Left hindlimb (tissue), 1 donor: ENCODE data around the gene DGKD.

Experiments used
- DNase-seq: peaks from one replicate; pipeline ENCODE4 v3.0.0-alpha.2; 2018

DGKD gene

DNA sequence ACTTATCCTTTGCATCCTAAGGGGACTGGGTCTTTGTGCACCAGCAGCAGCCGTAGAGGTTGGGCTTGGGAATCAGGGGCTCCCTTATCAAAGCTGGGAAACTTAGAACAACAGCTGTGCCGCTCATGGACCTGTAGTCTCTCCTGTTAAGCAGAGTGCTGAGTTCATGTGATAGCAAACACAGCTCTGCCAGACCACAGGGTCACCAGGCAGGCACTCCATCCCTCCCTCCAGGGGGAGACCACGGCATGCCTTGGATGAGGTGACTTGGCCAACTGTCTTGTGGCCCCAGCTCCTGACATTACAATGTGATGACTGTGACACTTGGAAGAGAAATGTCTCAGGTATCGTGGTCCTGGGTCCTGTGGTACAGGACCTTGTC lies 60.0 kb downstream of the DGKD start:
- no peak for DNase-seq

DNA sequence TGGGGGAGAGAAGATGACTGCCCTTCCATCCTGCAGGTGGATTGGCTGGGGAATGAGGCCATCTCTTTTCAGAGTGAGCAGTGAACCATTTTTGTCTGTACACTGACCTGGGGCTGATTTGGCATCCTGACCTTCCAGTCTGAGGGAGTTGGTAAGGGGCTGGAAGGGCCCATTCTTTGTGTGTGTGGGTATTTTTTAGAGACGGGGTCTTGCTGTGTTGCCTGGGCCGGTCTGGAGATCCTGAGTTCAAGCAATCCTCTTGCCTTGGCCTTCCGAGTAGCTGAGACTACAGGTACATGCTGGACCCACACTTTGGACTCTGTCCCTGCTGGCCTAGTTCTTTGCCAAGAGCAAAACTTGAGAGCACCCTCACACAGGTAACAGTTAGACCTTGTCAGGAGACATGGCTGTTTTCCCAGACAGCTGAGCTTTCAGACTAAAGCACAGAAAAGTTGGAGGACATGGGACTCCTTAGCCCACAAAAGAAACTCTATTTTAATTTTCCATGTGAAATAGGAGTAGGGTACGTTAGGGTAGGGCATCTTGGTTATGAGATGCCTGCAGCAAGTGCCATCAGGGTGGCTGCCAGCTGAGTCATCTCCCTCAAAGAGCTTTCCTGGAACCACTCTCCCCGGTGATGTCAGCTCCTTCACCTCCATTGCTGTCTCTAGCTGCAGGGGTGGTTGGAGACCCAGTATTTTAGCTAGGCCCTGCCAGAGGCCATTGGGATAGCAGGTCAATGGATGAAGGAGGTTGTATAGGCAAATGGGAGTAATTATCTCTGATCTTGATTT lies 60.7 kb downstream of the DGKD start:
- DNase-seq: no peak

GRCh38 chr2:233416199-233416598 lies 61.9 kb downstream of the DGKD start:
- no peak for DNase-seq

DNA sequence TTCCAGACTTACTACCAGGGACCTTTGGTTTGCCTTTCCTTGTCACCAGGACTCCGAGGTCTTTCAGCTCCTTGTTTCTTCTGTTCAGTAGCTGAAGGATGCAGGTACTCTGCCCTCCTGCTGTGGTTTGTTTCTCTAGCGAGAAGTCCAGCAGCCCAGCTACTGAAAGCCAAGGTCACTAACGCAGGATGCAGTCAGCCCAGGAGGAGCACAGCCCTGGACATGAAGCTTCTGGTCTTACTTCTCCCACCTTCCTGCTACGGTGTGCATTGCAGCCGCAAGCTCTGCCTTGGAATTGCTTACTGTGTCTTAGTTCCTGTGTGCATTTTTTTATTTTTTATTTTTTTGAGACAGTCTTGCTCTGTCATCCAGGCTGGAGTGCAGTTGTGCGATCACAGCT lies 62.4 kb downstream of the DGKD start:
- no peak for DNase-seq

DNA sequence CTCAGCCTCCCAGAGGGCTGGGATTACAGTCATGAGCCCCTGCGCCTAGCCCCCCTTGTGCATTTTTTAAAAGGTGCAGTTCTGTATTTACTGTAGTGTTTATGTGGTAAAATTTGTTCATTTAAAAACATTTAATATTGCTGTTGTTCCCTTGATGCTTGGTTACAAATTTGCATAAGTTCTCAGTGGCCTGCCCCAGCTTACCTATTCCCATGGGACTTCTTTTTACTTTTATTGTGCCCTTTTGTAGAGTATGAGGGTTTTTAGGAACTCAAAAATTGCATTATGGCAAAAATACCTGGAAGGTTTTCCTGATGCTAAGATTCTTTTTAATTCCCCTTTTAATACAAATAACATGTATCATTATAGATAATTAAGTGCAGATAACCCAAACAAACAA lies 63.0 kb downstream of the DGKD start:
- no peak for DNase-seq

DNA sequence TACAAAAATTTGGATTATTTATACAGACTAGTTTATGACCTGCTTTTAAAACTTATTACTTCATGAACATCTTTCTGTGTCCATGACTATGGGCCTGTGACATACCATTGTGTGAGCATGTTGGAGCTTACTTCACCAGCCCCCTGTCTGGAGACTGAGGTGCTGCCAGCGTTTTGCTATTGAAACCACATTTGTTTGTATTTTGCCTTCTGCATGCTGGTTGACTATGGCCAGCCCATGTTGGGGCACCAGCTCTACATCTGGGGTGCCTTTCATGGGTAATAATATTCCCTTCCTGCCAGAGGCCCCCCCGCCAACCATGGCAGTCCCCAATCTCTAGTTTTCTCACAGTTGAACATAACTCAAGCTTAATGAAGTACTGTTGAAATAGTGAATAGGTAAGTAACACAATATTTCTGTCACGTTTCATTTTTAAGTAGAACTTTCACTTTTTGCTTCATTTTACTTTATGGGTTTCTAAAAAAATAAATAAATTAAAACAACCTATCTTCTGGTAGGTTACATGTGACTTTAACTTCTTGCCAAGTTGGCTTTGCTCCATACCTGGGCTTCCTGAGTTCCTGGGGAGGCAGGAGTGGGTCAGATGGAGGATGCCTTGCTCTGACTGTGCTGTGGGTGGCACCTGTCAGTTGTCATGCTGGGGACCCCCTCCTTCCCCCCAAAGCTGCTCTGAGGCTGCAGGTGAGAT lies 63.9 kb downstream of the DGKD start:
- DNase-seq: no peak

DNA sequence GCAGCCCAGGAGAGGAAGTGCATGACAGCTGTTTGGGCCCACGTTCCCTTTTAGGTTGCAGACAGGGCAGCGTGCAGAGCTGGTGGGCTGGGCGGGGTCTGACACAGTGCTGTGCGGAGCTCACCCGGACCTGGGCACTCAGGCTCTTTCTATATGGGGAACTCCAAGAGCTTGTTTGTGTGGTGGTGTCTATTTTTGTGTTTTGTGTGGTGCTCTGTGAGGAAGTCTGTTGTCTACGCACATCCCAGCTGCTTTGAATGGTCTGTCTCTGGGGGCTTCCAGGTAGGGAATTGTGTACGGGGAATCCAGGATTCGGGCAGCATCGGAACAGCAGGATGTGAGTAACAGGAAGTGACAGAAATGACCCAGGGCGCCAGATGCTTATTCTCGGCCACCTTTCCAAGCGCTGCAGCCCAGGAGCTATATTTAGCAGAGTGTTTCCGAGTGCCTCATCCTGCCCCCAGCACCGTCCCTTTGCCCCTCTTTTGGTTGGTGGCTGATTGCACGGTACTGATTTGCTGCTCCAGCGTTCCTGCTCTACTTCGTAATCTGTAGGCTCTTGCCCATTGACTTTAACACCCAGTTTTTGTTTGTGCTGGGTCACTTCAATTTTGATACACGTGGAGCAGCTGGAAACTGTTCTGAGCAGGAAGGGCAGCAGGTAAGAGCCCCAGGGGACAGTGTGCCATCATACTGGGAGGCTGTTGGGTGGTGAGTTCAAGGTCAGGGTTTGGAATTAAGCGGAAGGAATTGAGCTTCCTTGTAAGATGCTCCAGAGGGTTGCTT lies 64.7 kb downstream of the DGKD start:
- DNase-seq: peak; percentile 73

GRCh38 chr2:233419602-233420391 lies 65.5 kb downstream of the DGKD start:
- no peak for DNase-seq

DNA sequence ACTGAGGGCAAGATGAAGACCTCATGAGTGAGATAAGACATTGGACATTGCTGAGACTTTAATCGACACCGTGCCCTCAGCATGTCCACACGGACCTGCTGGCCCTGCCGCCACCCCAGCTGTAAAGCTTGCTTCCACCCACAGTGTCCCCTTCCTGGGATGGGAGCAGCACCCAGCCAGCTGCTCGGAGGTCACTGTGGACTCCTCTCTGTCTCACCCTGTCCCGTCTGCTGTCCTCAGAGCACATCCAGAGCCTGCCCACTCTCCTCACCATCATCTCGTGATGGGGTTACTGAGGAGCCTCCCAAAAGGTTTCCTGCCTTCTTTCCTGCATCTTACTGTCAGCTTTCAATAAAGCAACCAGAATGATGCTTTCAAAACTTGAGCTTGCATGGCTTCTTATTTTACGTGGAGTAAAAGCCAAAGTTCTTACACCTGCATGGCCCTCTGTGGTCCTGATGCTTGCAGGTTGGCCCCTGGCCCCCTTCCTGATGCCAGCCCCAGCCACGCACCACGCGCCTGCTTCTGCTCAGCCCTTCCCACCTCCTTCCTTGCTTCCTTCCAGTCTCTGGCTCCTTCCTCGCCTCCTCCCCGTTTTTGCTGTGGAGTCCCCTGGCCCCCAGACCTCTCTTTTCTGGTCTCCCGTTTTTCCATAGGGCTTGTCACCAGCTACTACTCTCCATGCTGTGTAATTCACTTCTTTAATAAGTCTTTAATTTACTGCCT lies 67.0 kb downstream of the DGKD start:
- DNase-seq: no peak

DNA sequence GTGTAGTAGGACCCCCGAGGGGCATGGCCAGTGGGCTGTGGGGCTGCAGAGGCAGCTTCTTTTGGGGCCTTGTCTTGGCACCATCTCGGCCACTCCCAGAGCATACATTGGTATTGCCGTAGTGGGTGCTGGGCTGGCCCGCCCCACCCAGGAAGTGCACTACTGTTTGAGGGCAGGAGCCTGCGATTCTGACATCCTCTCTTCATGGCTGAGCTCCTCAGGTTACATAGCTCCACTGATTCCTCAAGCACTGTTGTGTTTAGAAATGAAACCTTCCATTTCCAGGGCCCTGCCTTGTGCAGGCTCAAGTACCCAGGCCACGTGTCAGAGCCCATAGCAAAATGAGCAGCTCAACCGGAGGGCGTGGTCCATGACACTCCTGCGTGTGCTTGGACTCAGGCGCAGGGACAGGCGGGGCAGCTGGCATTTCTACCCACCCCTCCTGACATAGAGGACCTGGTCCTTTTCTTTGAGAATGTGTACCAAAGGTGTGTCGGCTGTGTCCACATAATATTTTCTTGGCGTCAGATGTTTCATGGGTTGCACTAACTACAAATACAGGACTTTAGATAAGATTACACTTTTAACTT lies 67.9 kb downstream of the DGKD start:
- no peak for DNase-seq

- DNase-seq: no peak
Measured at GRCh38 chr2:233422649-233423551, 68.6 kb downstream of the DGKD start.

- no peak for DNase-seq
Measured at GRCh38 chr2:233423552-233423860, 69.2 kb downstream of the DGKD start.

GRCh38 chr2:233424154-233424951 lies 70.1 kb downstream of the DGKD start:
- DNase-seq: no peak

DNA sequence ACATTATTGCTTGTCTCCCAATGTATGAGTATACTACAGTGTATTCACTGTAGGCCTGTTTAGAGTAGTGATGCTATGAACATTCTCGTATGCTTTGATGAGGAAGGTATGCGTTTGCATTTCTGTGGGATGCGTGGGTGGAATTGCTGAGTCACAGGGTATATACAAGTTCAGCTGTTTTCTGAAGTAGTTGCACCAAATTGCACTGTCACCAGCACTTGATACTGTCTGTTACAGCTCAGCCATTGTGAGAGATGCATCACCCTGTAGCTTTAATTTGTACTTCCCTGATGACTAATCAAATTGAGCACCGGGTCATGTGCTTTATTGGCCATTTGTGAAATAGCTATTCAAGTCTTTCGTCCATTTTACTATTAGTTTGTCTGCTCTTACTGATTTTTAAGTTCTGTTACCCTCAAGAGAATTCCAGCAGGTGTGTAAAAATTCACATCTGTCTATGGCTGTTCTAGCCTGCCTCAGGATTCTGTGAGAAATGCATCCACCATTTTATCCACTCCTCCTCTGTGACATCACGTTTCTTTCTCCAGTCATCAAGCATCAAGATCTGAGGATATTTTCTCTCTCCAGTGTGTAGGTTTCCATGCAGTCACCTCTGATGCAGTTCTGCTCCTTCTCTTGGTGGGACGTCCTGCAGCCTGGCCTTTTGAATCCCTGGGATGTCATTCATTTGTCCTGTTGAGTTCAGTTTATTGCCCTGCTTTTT lies 72.5 kb downstream of the DGKD start:
- DNase-seq: no peak

DNA sequence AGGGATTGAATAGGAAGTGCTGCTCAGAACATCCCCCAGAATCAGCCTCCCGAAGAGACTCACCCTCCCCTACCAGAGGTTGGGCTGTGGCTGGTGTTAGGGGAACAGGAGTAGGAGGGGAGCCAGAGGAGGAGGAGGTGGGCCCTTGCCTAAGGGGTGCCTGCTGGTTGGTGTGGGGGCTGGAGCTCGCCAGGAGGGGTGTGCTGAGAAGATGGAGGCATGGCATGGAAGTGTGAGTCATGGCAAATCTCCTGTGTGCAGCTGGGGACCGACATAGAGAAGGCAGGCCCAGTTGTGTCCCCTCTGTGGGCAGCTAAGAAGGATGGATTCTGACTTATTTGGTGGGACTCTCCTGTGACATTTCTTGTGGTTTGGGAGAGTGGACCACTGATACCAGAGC lies 73.7 kb downstream of the DGKD start:
- DNase-seq: no peak

- no peak for DNase-seq
Measured at GRCh38 chr2:233428438-233428837, 74.1 kb downstream of the DGKD start.

- no peak for DNase-seq
Measured at GRCh38 chr2:233429175-233429897, 75.0 kb downstream of the DGKD start.

DNA sequence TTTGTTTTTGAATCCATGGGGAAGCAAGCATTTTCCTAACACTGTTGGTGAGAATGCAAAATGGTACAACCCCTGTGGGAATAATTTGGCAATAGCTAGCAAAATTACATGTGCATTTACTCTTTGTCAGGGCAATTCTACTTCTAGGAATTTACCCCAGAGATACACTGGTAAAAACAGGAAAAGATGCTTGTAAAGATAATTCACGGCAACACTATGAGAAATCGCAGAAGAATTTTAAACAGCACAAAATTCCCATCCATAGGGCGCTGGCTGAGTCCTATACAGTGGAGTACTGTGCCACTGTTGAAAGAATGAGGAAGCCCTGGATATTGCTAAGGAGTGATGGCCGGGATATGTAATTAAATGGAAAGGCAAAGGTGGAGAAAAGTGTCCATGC lies 75.8 kb downstream of the DGKD start:
- no peak for DNase-seq

DNA sequence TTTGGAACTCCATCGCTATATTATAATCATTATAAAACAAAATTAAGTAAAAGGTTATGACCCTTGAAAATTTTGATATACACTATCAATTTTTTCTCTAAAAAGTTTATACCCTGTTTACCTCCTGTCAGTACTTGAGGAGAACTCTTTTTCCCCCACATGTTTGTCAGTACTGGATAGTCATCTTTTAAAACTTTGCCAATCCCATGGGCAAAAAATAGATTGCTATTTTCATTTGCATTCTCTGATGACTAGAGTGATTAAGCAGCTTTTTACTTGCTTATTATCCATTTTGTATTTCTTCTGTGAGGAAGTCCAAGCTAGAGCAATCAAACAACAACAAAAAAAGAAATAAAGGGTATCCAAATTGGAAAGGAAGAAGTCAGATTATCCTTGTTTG lies 76.4 kb downstream of the DGKD start:
- no peak for DNase-seq
